Measurements from ENCODE around the gene LYSMD2. TPM values are rescaled to one million over a fixed set of nuclear protein-coding genes. Genes with fewer than 3 reads are reported as not detected.

The LYSMD2 gene
- total RNA-seq, 1 experiment from 2014 or later = 2.2 TPM

GRCh38 chr15:51760805-51761204 is 23.4 kb upstream of the LYSMD2 start (continued):
- TF ChIP-seq, protein P1, sequence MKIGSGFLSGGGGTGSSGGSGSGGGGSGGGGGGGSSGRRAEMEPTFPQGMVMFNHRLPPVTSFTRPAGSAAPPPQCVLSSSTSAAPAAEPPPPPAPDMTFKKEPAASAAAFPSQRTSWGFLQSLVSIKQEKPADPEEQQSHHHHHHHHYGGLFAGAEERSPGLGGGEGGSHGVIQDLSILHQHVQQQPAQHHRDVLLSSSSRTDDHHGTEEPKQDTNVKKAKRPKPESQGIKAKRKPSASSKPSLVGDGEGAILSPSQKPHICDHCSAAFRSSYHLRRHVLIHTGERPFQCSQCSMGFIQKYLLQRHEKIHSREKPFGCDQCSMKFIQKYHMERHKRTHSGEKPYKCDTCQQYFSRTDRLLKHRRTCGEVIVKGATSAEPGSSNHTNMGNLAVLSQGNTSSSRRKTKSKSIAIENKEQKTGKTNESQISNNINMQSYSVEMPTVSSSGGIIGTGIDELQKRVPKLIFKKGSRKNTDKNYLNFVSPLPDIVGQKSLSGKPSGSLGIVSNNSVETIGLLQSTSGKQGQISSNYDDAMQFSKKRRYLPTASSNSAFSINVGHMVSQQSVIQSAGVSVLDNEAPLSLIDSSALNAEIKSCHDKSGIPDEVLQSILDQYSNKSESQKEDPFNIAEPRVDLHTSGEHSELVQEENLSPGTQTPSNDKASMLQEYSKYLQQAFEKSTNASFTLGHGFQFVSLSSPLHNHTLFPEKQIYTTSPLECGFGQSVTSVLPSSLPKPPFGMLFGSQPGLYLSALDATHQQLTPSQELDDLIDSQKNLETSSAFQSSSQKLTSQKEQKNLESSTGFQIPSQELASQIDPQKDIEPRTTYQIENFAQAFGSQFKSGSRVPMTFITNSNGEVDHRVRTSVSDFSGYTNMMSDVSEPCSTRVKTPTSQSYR (CRISPR knock-in tag; IDR thresholded peaks at IDR 0.05) = no peak
- TF ChIP-seq NR2C2 (CRISPR knock-in tag; IDR thresholded peaks at IDR 0.05) (no peak), CREM (CRISPR knock-in tag; IDR thresholded peaks at IDR 0.05) (no peak)
- TF ChIP-seq, protein P2, sequence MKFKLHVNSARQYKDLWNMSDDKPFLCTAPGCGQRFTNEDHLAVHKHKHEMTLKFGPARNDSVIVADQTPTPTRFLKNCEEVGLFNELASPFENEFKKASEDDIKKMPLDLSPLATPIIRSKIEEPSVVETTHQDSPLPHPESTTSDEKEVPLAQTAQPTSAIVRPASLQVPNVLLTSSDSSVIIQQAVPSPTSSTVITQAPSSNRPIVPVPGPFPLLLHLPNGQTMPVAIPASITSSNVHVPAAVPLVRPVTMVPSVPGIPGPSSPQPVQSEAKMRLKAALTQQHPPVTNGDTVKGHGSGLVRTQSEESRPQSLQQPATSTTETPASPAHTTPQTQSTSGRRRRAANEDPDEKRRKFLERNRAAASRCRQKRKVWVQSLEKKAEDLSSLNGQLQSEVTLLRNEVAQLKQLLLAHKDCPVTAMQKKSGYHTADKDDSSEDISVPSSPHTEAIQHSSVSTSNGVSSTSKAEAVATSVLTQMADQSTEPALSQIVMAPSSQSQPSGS (CRISPR knock-in tag; IDR thresholded peaks at IDR 0.05; ENCODE audit: borderline replicate concordance, low read depth) = no peak

GRCh38 chr15:51759557-51760070 is 22.2 kb upstream of the LYSMD2 start:
- peaks cover 7% of the 10 kb centered on the region; the same call in 1 of the 2 replicates for H3K9me3 Mint-ChIP-seq
- H3K4me1 Mint-ChIP-seq = 0 out of 2 replicates have a peak, but pooled peaks cover 4% of the 10 kb centered on the region
- DNase-seq (ENCODE audit: low spot score) (peak; percentile 56), ATAC-seq (peak; percentile 90)
- no peaks in the 10 kb centered on the region for H3K36me3 Mint-ChIP-seq
- no peak overlapping the region for H3K27ac Mint-ChIP-seq
- CTCF ChIA-PET = interaction anchor here (0.6 to 1.3 kb wide), 2 partner anchors 22 to 110 kb away, joined by 3 to 7 read pairs; partner anchors contain the start of gene LYSMD2
- H3K27me3 Mint-ChIP-seq (ENCODE audit: low read depth) = peaks cover 9% of the 10 kb centered on the region
- TF ChIP-seq, protein P3, sequence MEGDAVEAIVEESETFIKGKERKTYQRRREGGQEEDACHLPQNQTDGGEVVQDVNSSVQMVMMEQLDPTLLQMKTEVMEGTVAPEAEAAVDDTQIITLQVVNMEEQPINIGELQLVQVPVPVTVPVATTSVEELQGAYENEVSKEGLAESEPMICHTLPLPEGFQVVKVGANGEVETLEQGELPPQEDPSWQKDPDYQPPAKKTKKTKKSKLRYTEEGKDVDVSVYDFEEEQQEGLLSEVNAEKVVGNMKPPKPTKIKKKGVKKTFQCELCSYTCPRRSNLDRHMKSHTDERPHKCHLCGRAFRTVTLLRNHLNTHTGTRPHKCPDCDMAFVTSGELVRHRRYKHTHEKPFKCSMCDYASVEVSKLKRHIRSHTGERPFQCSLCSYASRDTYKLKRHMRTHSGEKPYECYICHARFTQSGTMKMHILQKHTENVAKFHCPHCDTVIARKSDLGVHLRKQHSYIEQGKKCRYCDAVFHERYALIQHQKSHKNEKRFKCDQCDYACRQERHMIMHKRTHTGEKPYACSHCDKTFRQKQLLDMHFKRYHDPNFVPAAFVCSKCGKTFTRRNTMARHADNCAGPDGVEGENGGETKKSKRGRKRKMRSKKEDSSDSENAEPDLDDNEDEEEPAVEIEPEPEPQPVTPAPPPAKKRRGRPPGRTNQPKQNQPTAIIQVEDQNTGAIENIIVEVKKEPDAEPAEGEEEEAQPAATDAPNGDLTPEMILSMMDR (IDR thresholded peaks at IDR 0.05) = peak; percentile 17; the same call in 1 of the 2 replicates
- TF ChIP-seq SP1 (CRISPR knock-in tag; conservative IDR thresholded peaks at IDR 0.05) = no peak
- POLR2A ChIA-PET = no interaction called here
- H3K4me3 Mint-ChIP-seq = no peak overlapping the region

GRCh38 chr15:51758645-51759044 is 21.2 kb upstream of the LYSMD2 start:
- DNase-seq (ENCODE audit: low spot score) (no peak), ATAC-seq (no peak)
- no peak for TF ChIP-seq USF1 (CRISPR knock-in tag; IDR thresholded peaks at IDR 0.05)
- TF ChIP-seq TEAD4 (CRISPR knock-in tag; IDR thresholded peaks at IDR 0.05) = no peak
- TF ChIP-seq TEAD1 (CRISPR knock-in tag; IDR thresholded peaks at IDR 0.05) = no peak
- TF ChIP-seq SMAD3 (CRISPR knock-in tag; IDR thresholded peaks at IDR 0.05; ENCODE audit: borderline replicate concordance) = no peak
- TF ChIP-seq CREB1 (CRISPR knock-in tag; IDR thresholded peaks at IDR 0.05) = no peak
- no peak for TF ChIP-seq ZNF532 (CRISPR knock-in tag; IDR thresholded peaks at IDR 0.05; ENCODE audit: borderline replicate concordance)
- no peak for TF ChIP-seq FOXK1 (CRISPR knock-in tag; IDR thresholded peaks at IDR 0.05)
- TF ChIP-seq NR2C2 (CRISPR knock-in tag; IDR thresholded peaks at IDR 0.05) = no peak
- Mint-ChIP-seq H3K9me3 (peaks cover 7% of the 10 kb centered on the region; the same call in 1 of the 2 replicates), H3K4me1 (0 out of 2 replicates have a peak, but pooled peaks cover 4% of the 10 kb centered on the region), H3K27me3 (ENCODE audit: low read depth) (peaks cover 19% of the 10 kb centered on the region), H3K36me3 (no peaks in the 10 kb centered on the region), H3K4me3 (no peak overlapping the region), H3K27ac (no peak overlapping the region)
- POLR2A ChIA-PET = no interaction called here
- CTCF ChIA-PET = interaction anchor here (1.6 to 4.0 kb wide), 3 partner anchors 18 to 108 kb away, joined by 6 to 27 read pairs (median 12); partner anchors contain the start of gene LYSMD2

Data from WTC11 (cell line).